Measurements from ENCODE around the gene EFCAB14. TPM values are rescaled to one million over a fixed set of nuclear protein-coding genes. Genes with fewer than 3 reads are reported as not detected.

The EFCAB14 gene
- total RNA-seq, 1 donor from 2014 or later, result 69.1 TPM

- DNase-seq (ENCODE audit: low spot score), result no peak
- H3K4me3 Mint-ChIP-seq (ENCODE audit: low read depth), result no peak overlapping the region
- peaks cover 27% of the 10 kb centered on the region for H3K4me1 Mint-ChIP-seq (ENCODE audit: low read depth)
- H3K27ac Mint-ChIP-seq, result no peak overlapping the region
- intact Hi-C loops (cut with micrococcal nuclease), result no loop called here
- no peaks in the 10 kb centered on the region for H3K27me3 Mint-ChIP-seq (ENCODE audit: low read depth)
- H3K9me3 Mint-ChIP-seq, result no peaks in the 10 kb centered on the region
- peaks cover 87% of the 10 kb centered on the region for H3K36me3 Mint-ChIP-seq (ENCODE audit: low read depth)
Measured at GRCh38 chr1:46689356-46689755, 29.6 kb downstream of the EFCAB14 start.

GRCh38 chr1:46687921-46688509 is 30.9 kb downstream of the EFCAB14 start:
- Mint-ChIP-seq H3K27ac (no peak overlapping the region), H3K36me3 (ENCODE audit: low read depth) (peaks cover 89% of the 10 kb centered on the region), H3K27me3 (ENCODE audit: low read depth) (no peaks in the 10 kb centered on the region), H3K4me1 (ENCODE audit: low read depth) (peaks cover 27% of the 10 kb centered on the region), H3K4me3 (ENCODE audit: low read depth) (no peak overlapping the region), H3K9me3 (no peaks in the 10 kb centered on the region)
- no peak for DNase-seq (ENCODE audit: low spot score)
- intact Hi-C loops (cut with micrococcal nuclease), result no loop called here

- H3K36me3 Mint-ChIP-seq (ENCODE audit: low read depth), result peaks cover 87% of the 10 kb centered on the region
- peak overlapping the region; percentile 2 for H3K27ac Mint-ChIP-seq
- H3K4me3 Mint-ChIP-seq (ENCODE audit: low read depth), result no peak overlapping the region
- no peaks in the 10 kb centered on the region for H3K9me3 Mint-ChIP-seq
- DNase-seq (ENCODE audit: low spot score), result no peak
- intact Hi-C loops (cut with micrococcal nuclease), result no loop called here
- no peaks in the 10 kb centered on the region for H3K27me3 Mint-ChIP-seq (ENCODE audit: low read depth)
- H3K4me1 Mint-ChIP-seq (ENCODE audit: low read depth), result peaks cover 27% of the 10 kb centered on the region
Measured at GRCh38 chr1:46687093-46687659, 31.7 kb downstream of the EFCAB14 start.

GRCh38 chr1:46686255-46686654 is 32.7 kb downstream of the EFCAB14 start:
- intact Hi-C loops (cut with micrococcal nuclease), result no loop called here
- peaks cover 87% of the 10 kb centered on the region for H3K36me3 Mint-ChIP-seq (ENCODE audit: low read depth)
- H3K9me3 Mint-ChIP-seq, result no peaks in the 10 kb centered on the region
- DNase-seq (ENCODE audit: low spot score), result no peak
- H3K4me1 Mint-ChIP-seq (ENCODE audit: low read depth), result peaks cover 27% of the 10 kb centered on the region
- no peaks in the 10 kb centered on the region for H3K27me3 Mint-ChIP-seq (ENCODE audit: low read depth)
- H3K27ac Mint-ChIP-seq, result peak overlapping the region; percentile 6
- no peak overlapping the region for H3K4me3 Mint-ChIP-seq (ENCODE audit: low read depth)

- H3K27ac Mint-ChIP-seq, result no peak overlapping the region
- H3K9me3 Mint-ChIP-seq, result no peaks in the 10 kb centered on the region
- no peak for DNase-seq (ENCODE audit: low spot score)
- intact Hi-C loops (cut with micrococcal nuclease), result no loop called here
- H3K36me3 Mint-ChIP-seq (ENCODE audit: low read depth), result peaks cover 90% of the 10 kb centered on the region
- peaks cover 24% of the 10 kb centered on the region for H3K4me1 Mint-ChIP-seq (ENCODE audit: low read depth)
- H3K27me3 Mint-ChIP-seq (ENCODE audit: low read depth), result no peaks in the 10 kb centered on the region
- H3K4me3 Mint-ChIP-seq (ENCODE audit: low read depth), result no peak overlapping the region
Measured at GRCh38 chr1:46684670-46685069, 34.2 kb downstream of the EFCAB14 start.

- Mint-ChIP-seq H3K4me3 (ENCODE audit: low read depth) (no peak overlapping the region), H3K27ac (no peak overlapping the region), H3K36me3 (ENCODE audit: low read depth) (peaks cover 85% of the 10 kb centered on the region), H3K4me1 (ENCODE audit: low read depth) (peaks cover 20% of the 10 kb centered on the region), H3K27me3 (ENCODE audit: low read depth) (no peaks in the 10 kb centered on the region), H3K9me3 (no peaks in the 10 kb centered on the region)
- intact Hi-C loops (cut with micrococcal nuclease), result no loop called here
- DNase-seq (ENCODE audit: low spot score), result no peak
Measured at GRCh38 chr1:46682064-46682463, 36.9 kb downstream of the EFCAB14 start.

GRCh38 chr1:46681333-46682034 is 37.4 kb downstream of the EFCAB14 start:
- DNase-seq (ENCODE audit: low spot score), result no peak
- Mint-ChIP-seq H3K27ac (no peak overlapping the region), H3K4me1 (ENCODE audit: low read depth) (peaks cover 20% of the 10 kb centered on the region), H3K36me3 (ENCODE audit: low read depth) (peaks cover 85% of the 10 kb centered on the region), H3K27me3 (ENCODE audit: low read depth) (no peaks in the 10 kb centered on the region), H3K9me3 (no peaks in the 10 kb centered on the region), H3K4me3 (ENCODE audit: low read depth) (no peak overlapping the region)
- intact Hi-C loops (cut with micrococcal nuclease), result no loop called here

GRCh38 chr1:46679789-46680573 is 38.9 kb downstream of the EFCAB14 start:
- Mint-ChIP-seq H3K36me3 (ENCODE audit: low read depth) (peaks cover 83% of the 10 kb centered on the region), H3K4me1 (ENCODE audit: low read depth) (peaks cover 29% of the 10 kb centered on the region), H3K27ac (no peak overlapping the region), H3K9me3 (no peaks in the 10 kb centered on the region), H3K4me3 (ENCODE audit: low read depth) (no peak overlapping the region), H3K27me3 (ENCODE audit: low read depth) (no peaks in the 10 kb centered on the region)
- no peak for DNase-seq (ENCODE audit: low spot score)
- intact Hi-C loops (cut with micrococcal nuclease), result no loop called here

- Mint-ChIP-seq H3K9me3 (no peaks in the 10 kb centered on the region), H3K27me3 (ENCODE audit: low read depth) (no peaks in the 10 kb centered on the region), H3K36me3 (ENCODE audit: low read depth) (peaks cover 81% of the 10 kb centered on the region), H3K4me3 (ENCODE audit: low read depth) (no peak overlapping the region), H3K4me1 (ENCODE audit: low read depth) (peaks cover 34% of the 10 kb centered on the region), H3K27ac (peak overlapping the region; percentile 73)
- intact Hi-C loops (cut with micrococcal nuclease), result no loop called here
- DNase-seq (ENCODE audit: low spot score), result no peak
Measured at GRCh38 chr1:46677339-46677738, 41.6 kb downstream of the EFCAB14 start.

- no peak for DNase-seq (ENCODE audit: low spot score)
- H3K9me3 Mint-ChIP-seq, result no peaks in the 10 kb centered on the region
- H3K4me1 Mint-ChIP-seq (ENCODE audit: low read depth), result peaks cover 34% of the 10 kb centered on the region
- peak overlapping the region; percentile 58 for H3K4me3 Mint-ChIP-seq (ENCODE audit: low read depth)
- no peaks in the 10 kb centered on the region for H3K27me3 Mint-ChIP-seq (ENCODE audit: low read depth)
- H3K27ac Mint-ChIP-seq, result peak overlapping the region; percentile 90
- peaks cover 73% of the 10 kb centered on the region for H3K36me3 Mint-ChIP-seq (ENCODE audit: low read depth)
- intact Hi-C loops (cut with micrococcal nuclease), result no loop called here
Measured at GRCh38 chr1:46676531-46676930, 42.4 kb downstream of the EFCAB14 start.

- peaks cover 34% of the 10 kb centered on the region for H3K4me1 Mint-ChIP-seq (ENCODE audit: low read depth)
- peak overlapping the region; percentile 58 for H3K4me3 Mint-ChIP-seq (ENCODE audit: low read depth)
- H3K9me3 Mint-ChIP-seq, result no peaks in the 10 kb centered on the region
- no peaks in the 10 kb centered on the region for H3K27me3 Mint-ChIP-seq (ENCODE audit: low read depth)
- H3K27ac Mint-ChIP-seq, result peak overlapping the region; percentile 90
- DNase-seq (ENCODE audit: low spot score), result no peak
- intact Hi-C loops (cut with micrococcal nuclease), result no loop called here
- peaks cover 66% of the 10 kb centered on the region for H3K36me3 Mint-ChIP-seq (ENCODE audit: low read depth)
Measured at GRCh38 chr1:46675549-46676314, 43.2 kb downstream of the EFCAB14 start.

GRCh38 chr1:46673749-46674182 is 45.1 kb downstream of the EFCAB14 start:
- intact Hi-C loops (cut with micrococcal nuclease), result no loop called here
- Mint-ChIP-seq H3K4me1 (ENCODE audit: low read depth) (peaks cover 34% of the 10 kb centered on the region), H3K36me3 (ENCODE audit: low read depth) (peaks cover 51% of the 10 kb centered on the region), H3K27ac (peak overlapping the region; percentile 41), H3K9me3 (no peaks in the 10 kb centered on the region), H3K27me3 (ENCODE audit: low read depth) (no peaks in the 10 kb centered on the region), H3K4me3 (ENCODE audit: low read depth) (no peak overlapping the region)
- DNase-seq (ENCODE audit: low spot score), result no peak
